ENCODE data around the gene SERPINA1.
"Not testable (repeated sequence)": the region's sequence is repeated elsewhere in the genome, so short reads cannot be mapped to it uniquely, and the experiment has no call there.

Gene SERPINA1

GRCh38 chr14:94376108-94376975, 12.1 kb downstream of the SERPINA1 start:
- no peaks in the 10 kb centered on the region for H3K27me3 ChIP-seq (ENCODE audit: control insufficient read depth in 1 of 2, insufficient read depth in 2 of 2, low read length in 2 of 2)

GRCh38 chr14:94375552-94376107, 12.8 kb downstream of the SERPINA1 start:
- no peaks in the 10 kb centered on the region for H3K27me3 ChIP-seq (ENCODE audit: control insufficient read depth in 1 of 2, insufficient read depth in 2 of 2, low read length in 2 of 2)

More at GRCh38 chr14:94376108-94376975, 12.1 kb downstream of the SERPINA1 start:
- Histone ChIP-seq H3K27ac (ENCODE audit: low read length) (no peak overlapping the region), H3K9ac (ENCODE audit: low read length in 2 of 2) (no peak overlapping the region), H3K9me3 (ENCODE audit: control insufficient read depth in 2 of 2, low read length in 2 of 2) (no peaks in the 10 kb centered on the region), H3K36me3 (ENCODE audit: control insufficient read depth in 2 of 2, insufficient read depth in 2 of 2, low read length in 2 of 2) (no peaks in the 10 kb centered on the region), H3K4me1 (ENCODE audit: control insufficient read depth, insufficient read depth, low read length) (no peaks in the 10 kb centered on the region), H3K4me3 (ENCODE audit: low read length in 2 of 2) (no peak overlapping the region)

GRCh38 chr14:94374749-94375260, 13.6 kb downstream of the SERPINA1 start:
- H3K4me1 ChIP-seq (ENCODE audit: control insufficient read depth, insufficient read depth, low read length): no peaks in the 10 kb centered on the region
- no peaks in the 10 kb centered on the region for H3K9me3 ChIP-seq (ENCODE audit: control insufficient read depth in 2 of 2, low read length in 2 of 2)
- no peak overlapping the region for H3K4me3 ChIP-seq (ENCODE audit: low read length in 2 of 2)
- no peaks in the 10 kb centered on the region for H3K27me3 ChIP-seq (ENCODE audit: control insufficient read depth in 1 of 2, insufficient read depth in 2 of 2, low read length in 2 of 2)
- no peaks in the 10 kb centered on the region for H3K36me3 ChIP-seq (ENCODE audit: control insufficient read depth in 2 of 2, insufficient read depth in 2 of 2, low read length in 2 of 2)
- no peak overlapping the region for H3K27ac ChIP-seq (ENCODE audit: low read length)
- H3K9ac ChIP-seq (ENCODE audit: low read length in 2 of 2): no peak overlapping the region

More at GRCh38 chr14:94375552-94376107, 12.8 kb downstream of the SERPINA1 start:
- Histone ChIP-seq H3K9me3 (ENCODE audit: control insufficient read depth in 2 of 2, low read length in 2 of 2) (no peaks in the 10 kb centered on the region), H3K4me1 (ENCODE audit: control insufficient read depth, insufficient read depth, low read length) (no peaks in the 10 kb centered on the region), H3K36me3 (ENCODE audit: control insufficient read depth in 2 of 2, insufficient read depth in 2 of 2, low read length in 2 of 2) (no peaks in the 10 kb centered on the region), H3K9ac (ENCODE audit: low read length in 2 of 2) (no peak overlapping the region), H3K4me3 (ENCODE audit: low read length in 2 of 2) (no peak overlapping the region), H3K27ac (ENCODE audit: low read length) (no peak overlapping the region)

- H3K4me3 ChIP-seq (ENCODE audit: low read length in 2 of 2): no peak overlapping the region
- no peaks in the 10 kb centered on the region for H3K36me3 ChIP-seq (ENCODE audit: control insufficient read depth in 2 of 2, insufficient read depth in 2 of 2, low read length in 2 of 2)
- H3K9ac ChIP-seq (ENCODE audit: low read length in 2 of 2): no peak overlapping the region
- H3K27me3 ChIP-seq (ENCODE audit: control insufficient read depth in 1 of 2, insufficient read depth in 2 of 2, low read length in 2 of 2): no peaks in the 10 kb centered on the region
- H3K27ac ChIP-seq (ENCODE audit: low read length): no peak overlapping the region
- no peaks in the 10 kb centered on the region for H3K4me1 ChIP-seq (ENCODE audit: control insufficient read depth, insufficient read depth, low read length)
- H3K9me3 ChIP-seq (ENCODE audit: control insufficient read depth in 2 of 2, low read length in 2 of 2): no peaks in the 10 kb centered on the region
Observed at GRCh38 chr14:94374116-94374515, 14.3 kb downstream of the SERPINA1 start.

- Histone ChIP-seq H3K27ac (ENCODE audit: low read length) (no peak overlapping the region), H3K4me3 (ENCODE audit: low read length in 2 of 2) (no peak overlapping the region), H3K9ac (ENCODE audit: low read length in 2 of 2) (no peak overlapping the region), H3K4me1 (ENCODE audit: control insufficient read depth, insufficient read depth, low read length) (no peaks in the 10 kb centered on the region), H3K9me3 (ENCODE audit: control insufficient read depth in 2 of 2, low read length in 2 of 2) (no peaks in the 10 kb centered on the region), H3K27me3 (ENCODE audit: control insufficient read depth in 1 of 2, insufficient read depth in 2 of 2, low read length in 2 of 2) (no peaks in the 10 kb centered on the region), H3K36me3 (ENCODE audit: control insufficient read depth in 2 of 2, insufficient read depth in 2 of 2, low read length in 2 of 2) (no peaks in the 10 kb centered on the region)
Observed at GRCh38 chr14:94373708-94374107, 14.7 kb downstream of the SERPINA1 start.

GRCh38 chr14:94372021-94372605, 16.3 kb downstream of the SERPINA1 start:
- Histone ChIP-seq H3K36me3 (ENCODE audit: control insufficient read depth in 2 of 2, insufficient read depth in 2 of 2, low read length in 2 of 2) (no peaks in the 10 kb centered on the region), H3K9me3 (ENCODE audit: control insufficient read depth in 2 of 2, low read length in 2 of 2) (no peaks in the 10 kb centered on the region), H3K9ac (ENCODE audit: low read length in 2 of 2) (no peak overlapping the region), H3K4me3 (ENCODE audit: low read length in 2 of 2) (no peak overlapping the region), H3K27me3 (ENCODE audit: control insufficient read depth in 1 of 2, insufficient read depth in 2 of 2, low read length in 2 of 2) (no peaks in the 10 kb centered on the region), H3K27ac (ENCODE audit: low read length) (no peak overlapping the region), H3K4me1 (ENCODE audit: control insufficient read depth, insufficient read depth, low read length) (no peaks in the 10 kb centered on the region)

GRCh38 chr14:94370524-94370910, 17.9 kb downstream of the SERPINA1 start:
- Histone ChIP-seq H3K9me3 (ENCODE audit: control insufficient read depth in 2 of 2, low read length in 2 of 2) (no peaks in the 10 kb centered on the region), H3K27me3 (ENCODE audit: control insufficient read depth in 1 of 2, insufficient read depth in 2 of 2, low read length in 2 of 2) (no peaks in the 10 kb centered on the region), H3K4me3 (ENCODE audit: low read length in 2 of 2) (no peak overlapping the region), H3K36me3 (ENCODE audit: control insufficient read depth in 2 of 2, insufficient read depth in 2 of 2, low read length in 2 of 2) (no peaks in the 10 kb centered on the region), H3K27ac (ENCODE audit: low read length) (no peak overlapping the region), H3K9ac (ENCODE audit: low read length in 2 of 2) (no peak overlapping the region), H3K4me1 (ENCODE audit: control insufficient read depth, insufficient read depth, low read length) (no peaks in the 10 kb centered on the region)

GRCh38 chr14:94369766-94370523, 18.5 kb downstream of the SERPINA1 start:
- not testable (repeated sequence) for H3K4me3 ChIP-seq (ENCODE audit: low read length in 2 of 2); H3K9me3 ChIP-seq (ENCODE audit: control insufficient read depth in 2 of 2, low read length in 2 of 2); H3K36me3 ChIP-seq (ENCODE audit: control insufficient read depth in 2 of 2, insufficient read depth in 2 of 2, low read length in 2 of 2); H3K27me3 ChIP-seq (ENCODE audit: control insufficient read depth in 1 of 2, insufficient read depth in 2 of 2, low read length in 2 of 2); H3K4me1 ChIP-seq (ENCODE audit: control insufficient read depth, insufficient read depth, low read length); H3K27ac ChIP-seq (ENCODE audit: low read length); H3K9ac ChIP-seq (ENCODE audit: low read length in 2 of 2)

GRCh38 chr14:94368956-94369355, 19.4 kb downstream of the SERPINA1 start:
- Histone ChIP-seq H3K4me3 (ENCODE audit: low read length in 2 of 2) (no peak overlapping the region), H3K27ac (ENCODE audit: low read length) (no peak overlapping the region), H3K36me3 (ENCODE audit: control insufficient read depth in 2 of 2, insufficient read depth in 2 of 2, low read length in 2 of 2) (no peaks in the 10 kb centered on the region), H3K4me1 (ENCODE audit: control insufficient read depth, insufficient read depth, low read length) (no peaks in the 10 kb centered on the region), H3K9me3 (ENCODE audit: control insufficient read depth in 2 of 2, low read length in 2 of 2) (no peaks in the 10 kb centered on the region), H3K9ac (ENCODE audit: low read length in 2 of 2) (no peak overlapping the region), H3K27me3 (ENCODE audit: control insufficient read depth in 1 of 2, insufficient read depth in 2 of 2, low read length in 2 of 2) (no peaks in the 10 kb centered on the region)

GRCh38 chr14:94368243-94368590, 20.2 kb downstream of the SERPINA1 start:
- no peak overlapping the region for H3K9ac ChIP-seq (ENCODE audit: low read length in 2 of 2)
- H3K27me3 ChIP-seq (ENCODE audit: control insufficient read depth in 1 of 2, insufficient read depth in 2 of 2, low read length in 2 of 2): no peaks in the 10 kb centered on the region
- no peak overlapping the region for H3K27ac ChIP-seq (ENCODE audit: low read length)

More at GRCh38 chr14:94368243-94368590, 20.2 kb downstream of the SERPINA1 start:
- H3K36me3 ChIP-seq (ENCODE audit: control insufficient read depth in 2 of 2, insufficient read depth in 2 of 2, low read length in 2 of 2): no peaks in the 10 kb centered on the region
- H3K4me3 ChIP-seq (ENCODE audit: low read length in 2 of 2): no peak overlapping the region
- H3K4me1 ChIP-seq (ENCODE audit: control insufficient read depth, insufficient read depth, low read length): no peaks in the 10 kb centered on the region
- H3K9me3 ChIP-seq (ENCODE audit: control insufficient read depth in 2 of 2, low read length in 2 of 2): no peaks in the 10 kb centered on the region

All from stomach smooth muscle (tissue), 2 donors.